ENCODE data around the gene KLHDC4. TPM values are rescaled to one million over a fixed set of nuclear protein-coding genes. Genes with fewer than 3 reads are reported as not detected.
A peak's percentile ranks its signal among the peaks of the same experiment; 100 is the strongest.

Gene KLHDC4
- polyA plus RNA-seq, 2 of the 4 experiments (the other 2 are of a cell fraction): 25.9 to 37.2 TPM

DNA sequence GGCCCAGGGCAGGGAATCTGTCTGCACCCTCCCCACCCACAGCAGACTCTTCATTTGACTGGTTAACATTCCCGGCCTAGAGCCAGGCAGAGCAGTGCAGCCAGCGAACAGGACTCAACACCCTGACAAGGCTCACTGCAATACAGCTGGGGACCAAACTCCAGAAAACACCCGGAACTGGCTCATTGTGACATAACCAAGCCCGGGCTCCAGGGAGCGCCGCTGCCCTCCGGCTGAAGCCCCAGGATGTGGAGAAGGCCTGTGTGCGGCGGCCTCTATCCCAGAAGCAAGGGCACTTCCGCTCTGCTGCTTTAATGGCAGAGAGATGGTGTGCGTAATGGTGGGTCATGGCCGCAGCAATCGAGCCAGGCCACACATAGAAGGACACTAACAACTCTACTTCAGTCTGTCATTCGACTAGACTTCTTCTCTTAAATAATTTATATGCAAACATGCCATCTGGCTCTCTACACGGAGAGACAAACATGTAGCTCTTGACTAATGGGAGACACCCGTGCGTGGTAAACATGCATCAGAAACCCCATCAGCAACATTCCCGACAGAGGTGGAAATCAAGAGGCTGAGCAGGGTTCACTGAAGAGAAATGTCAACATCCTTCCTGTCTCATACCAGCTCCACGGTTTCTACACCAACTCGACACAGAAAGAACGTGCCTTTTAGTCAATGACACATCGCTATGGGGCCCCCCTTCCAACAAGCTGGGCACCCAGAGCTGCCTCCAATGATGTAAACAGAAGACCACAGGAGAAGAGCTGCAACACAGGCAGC lies 18.0 kb downstream of the KLHDC4 start:
- ChIA-PET CTCF (interaction anchor here (0.6 to 3.0 kb wide), 6 partner anchors 12 to 159 kb away, joined by 3 to 15 read pairs (median 6); no protein-coding TSS in a partner anchor), POLR2A (no interaction called here)
- DNase-seq (ENCODE audit: low read depth in 1 of 2, low spot score in 1 of 2): no peak
- Histone ChIP-seq H3K4me1 (no peaks in the 10 kb centered on the region), H3K27ac (no peak overlapping the region), H3K9me3 (no peaks in the 10 kb centered on the region), H3K4me2 (no peak overlapping the region), H3K4me3 (no peak overlapping the region)
- peak; percentile 30 to 62; a peak in 3 of 6 replicates for ATAC-seq
- 89% methylated on average over 20 of the region's 22 CpGs for WGBS (ENCODE audit: missing lambda C conversion rate)
- TF ChIP-seq, protein P1, sequence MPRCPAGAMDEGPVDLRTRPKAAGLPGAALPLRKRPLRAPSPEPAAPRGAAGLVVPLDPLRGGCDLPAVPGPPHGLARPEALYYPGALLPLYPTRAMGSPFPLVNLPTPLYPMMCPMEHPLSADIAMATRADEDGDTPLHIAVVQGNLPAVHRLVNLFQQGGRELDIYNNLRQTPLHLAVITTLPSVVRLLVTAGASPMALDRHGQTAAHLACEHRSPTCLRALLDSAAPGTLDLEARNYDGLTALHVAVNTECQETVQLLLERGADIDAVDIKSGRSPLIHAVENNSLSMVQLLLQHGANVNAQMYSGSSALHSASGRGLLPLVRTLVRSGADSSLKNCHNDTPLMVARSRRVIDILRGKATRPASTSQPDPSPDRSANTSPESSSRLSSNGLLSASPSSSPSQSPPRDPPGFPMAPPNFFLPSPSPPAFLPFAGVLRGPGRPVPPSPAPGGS (IDR thresholded peaks at IDR 0.05): no peak
- TF ChIP-seq, protein P2, sequence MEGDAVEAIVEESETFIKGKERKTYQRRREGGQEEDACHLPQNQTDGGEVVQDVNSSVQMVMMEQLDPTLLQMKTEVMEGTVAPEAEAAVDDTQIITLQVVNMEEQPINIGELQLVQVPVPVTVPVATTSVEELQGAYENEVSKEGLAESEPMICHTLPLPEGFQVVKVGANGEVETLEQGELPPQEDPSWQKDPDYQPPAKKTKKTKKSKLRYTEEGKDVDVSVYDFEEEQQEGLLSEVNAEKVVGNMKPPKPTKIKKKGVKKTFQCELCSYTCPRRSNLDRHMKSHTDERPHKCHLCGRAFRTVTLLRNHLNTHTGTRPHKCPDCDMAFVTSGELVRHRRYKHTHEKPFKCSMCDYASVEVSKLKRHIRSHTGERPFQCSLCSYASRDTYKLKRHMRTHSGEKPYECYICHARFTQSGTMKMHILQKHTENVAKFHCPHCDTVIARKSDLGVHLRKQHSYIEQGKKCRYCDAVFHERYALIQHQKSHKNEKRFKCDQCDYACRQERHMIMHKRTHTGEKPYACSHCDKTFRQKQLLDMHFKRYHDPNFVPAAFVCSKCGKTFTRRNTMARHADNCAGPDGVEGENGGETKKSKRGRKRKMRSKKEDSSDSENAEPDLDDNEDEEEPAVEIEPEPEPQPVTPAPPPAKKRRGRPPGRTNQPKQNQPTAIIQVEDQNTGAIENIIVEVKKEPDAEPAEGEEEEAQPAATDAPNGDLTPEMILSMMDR (IDR thresholded peaks at IDR 0.05): no peak
- TF ChIP-seq RAD21 (conservative IDR thresholded peaks at IDR 0.05 in 1 of 2, IDR thresholded peaks at IDR 0.05 in 1 of 2): 0 out of 5 replicates have a peak, but pooled peaks of 1 of the 2 experiments have one; percentile 18
- TF ChIP-seq, protein P3, sequence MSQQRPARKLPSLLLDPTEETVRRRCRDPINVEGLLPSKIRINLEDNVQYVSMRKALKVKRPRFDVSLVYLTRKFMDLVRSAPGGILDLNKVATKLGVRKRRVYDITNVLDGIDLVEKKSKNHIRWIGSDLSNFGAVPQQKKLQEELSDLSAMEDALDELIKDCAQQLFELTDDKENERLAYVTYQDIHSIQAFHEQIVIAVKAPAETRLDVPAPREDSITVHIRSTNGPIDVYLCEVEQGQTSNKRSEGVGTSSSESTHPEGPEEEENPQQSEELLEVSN (IDR thresholded peaks at IDR 0.05; ENCODE audit: borderline replicate concordance, low read depth): no peak
- FAIRE-seq: no peak

DNA sequence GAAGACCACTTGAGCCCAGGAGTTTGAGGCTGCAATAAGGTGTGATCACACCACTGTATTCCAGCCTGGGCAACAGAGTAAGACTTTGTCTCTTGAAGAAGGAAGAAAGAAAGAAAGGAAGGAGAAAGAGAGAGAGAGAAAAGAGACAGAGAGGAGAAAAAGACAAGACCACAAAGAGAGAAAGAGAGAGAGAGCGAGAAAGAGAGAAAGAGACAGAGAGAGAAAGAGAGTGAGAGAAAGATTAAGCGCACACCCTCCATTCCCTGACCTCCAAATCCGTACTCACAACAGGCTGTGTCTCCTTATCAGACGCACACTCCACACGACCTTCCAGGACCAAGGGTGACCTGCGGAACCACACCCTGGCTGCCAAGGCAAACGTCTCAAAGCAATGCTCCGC lies 19.6 kb downstream of the KLHDC4 start:
- DNase-seq (ENCODE audit: low read depth in 1 of 2, low spot score in 1 of 2): no peak
- no peak for FAIRE-seq
- no peaks in the 10 kb centered on the region for H3K4me1 ChIP-seq
- ATAC-seq: no peak
- TF ChIP-seq RNF2 (IDR thresholded peaks at IDR 0.05; ENCODE audit: borderline replicate concordance, low read depth): no peak
- TF ChIP-seq PHF8 (IDR thresholded peaks at IDR 0.05; ENCODE audit: borderline replicate concordance, low read depth): no peak
- TF ChIP-seq CHD2 (IDR thresholded peaks at IDR 0.05; ENCODE audit: low read length, partially characterized antibody): no peak
- TF ChIP-seq, protein P1 (IDR thresholded peaks at IDR 0.05): no peak
- TF ChIP-seq MAFK (IDR thresholded peaks at IDR 0.05; ENCODE audit: partially characterized antibody): no peak
- TF ChIP-seq SREBF2 (IDR thresholded peaks at IDR 0.05): no peak
- H3K9me3 ChIP-seq: no peaks in the 10 kb centered on the region
- ChIA-PET CTCF (interaction anchor here (1.2 kb wide), 1 partner anchor 9 kb away, joined by 4 read pairs; no protein-coding TSS in a partner anchor), POLR2A (no interaction called here)
- H3K27ac ChIP-seq: no peak overlapping the region
- 90% methylated on average over 8 of the region's 8 CpGs for WGBS (ENCODE audit: missing lambda C conversion rate)
- H3K4me2 ChIP-seq: no peak overlapping the region
- H3K4me3 ChIP-seq: no peak overlapping the region

DNA sequence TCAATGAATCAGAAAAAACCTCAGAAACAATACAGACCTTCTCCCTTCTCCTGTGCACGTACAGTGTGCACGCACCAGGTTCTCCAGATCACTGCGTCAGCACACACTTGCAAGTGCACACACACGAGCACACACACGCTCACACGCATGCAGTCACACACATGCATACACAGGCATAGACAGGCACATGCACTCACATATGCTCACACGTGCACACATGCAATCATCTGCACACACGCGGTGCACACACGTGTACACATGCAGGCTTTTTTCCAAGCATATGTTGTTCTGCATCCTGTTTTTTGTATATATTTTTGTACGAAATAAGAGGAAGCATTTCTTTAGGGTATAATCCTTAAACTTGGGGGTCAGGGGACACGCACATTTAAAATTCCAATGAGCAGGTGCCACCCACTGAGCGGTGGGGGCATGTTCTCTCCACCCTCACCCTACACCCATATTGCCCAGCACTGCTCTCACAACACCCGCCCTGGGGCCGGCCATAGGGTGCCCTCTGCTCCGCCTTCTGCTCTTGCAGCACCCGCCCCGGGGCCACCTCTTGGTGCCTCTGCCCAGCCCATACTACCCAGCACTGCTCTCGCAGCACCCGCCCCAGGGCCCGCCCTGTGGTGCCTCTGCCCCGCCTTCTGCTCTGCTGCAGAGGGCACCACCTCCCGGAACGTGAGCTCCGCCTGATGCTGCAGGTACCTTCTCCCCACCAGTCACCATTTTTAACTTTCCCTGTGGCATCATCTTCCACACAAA lies 20.9 kb downstream of the KLHDC4 start:
- ChIA-PET CTCF (interaction anchor here (0.6 to 1.2 kb wide), 3 partner anchors 10 to 185 kb away, joined by 3 to 4 read pairs (median 4); no protein-coding TSS in a partner anchor), POLR2A (no interaction called here)
- WGBS (ENCODE audit: missing lambda C conversion rate): 88% methylated on average over 25 of the region's 25 CpGs
- no peaks in the 10 kb centered on the region for H3K9me3 ChIP-seq
- no peak for FAIRE-seq
- TF ChIP-seq, protein P2 (IDR thresholded peaks at IDR 0.05): no peak
- no peak for TF ChIP-seq EHF (CRISPR knock-in tag; IDR thresholded peaks at IDR 0.05)
- no peak for TF ChIP-seq POLR2AphosphoS2 (conservative IDR thresholded peaks at IDR 0.05; ENCODE audit: low read length)
- no peak for TF ChIP-seq MAZ (IDR thresholded peaks at IDR 0.05; ENCODE audit: borderline replicate concordance, low read depth, low read length)
- TF ChIP-seq RCOR1 (IDR thresholded peaks at IDR 0.05; ENCODE audit: low read depth, low read length): no peak
- no peak for TF ChIP-seq ZFP36 (IDR thresholded peaks at IDR 0.05; ENCODE audit: borderline replicate concordance, partially characterized antibody)
- no peak for TF ChIP-seq ZNF302 (CRISPR knock-in tag; IDR thresholded peaks at IDR 0.05)
- no peak for TF ChIP-seq HOXB13 (CRISPR knock-in tag; IDR thresholded peaks at IDR 0.05; ENCODE audit: low read depth)
- TF ChIP-seq, protein P4, sequence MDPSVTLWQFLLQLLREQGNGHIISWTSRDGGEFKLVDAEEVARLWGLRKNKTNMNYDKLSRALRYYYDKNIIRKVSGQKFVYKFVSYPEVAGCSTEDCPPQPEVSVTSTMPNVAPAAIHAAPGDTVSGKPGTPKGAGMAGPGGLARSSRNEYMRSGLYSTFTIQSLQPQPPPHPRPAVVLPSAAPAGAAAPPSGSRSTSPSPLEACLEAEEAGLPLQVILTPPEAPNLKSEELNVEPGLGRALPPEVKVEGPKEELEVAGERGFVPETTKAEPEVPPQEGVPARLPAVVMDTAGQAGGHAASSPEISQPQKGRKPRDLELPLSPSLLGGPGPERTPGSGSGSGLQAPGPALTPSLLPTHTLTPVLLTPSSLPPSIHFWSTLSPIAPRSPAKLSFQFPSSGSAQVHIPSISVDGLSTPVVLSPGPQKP (IDR thresholded peaks at IDR 0.05; ENCODE audit: low read depth, low read length): no peak
- no peak for TF ChIP-seq MYC (IDR thresholded peaks at IDR 0.05; ENCODE audit: borderline replicate concordance, low read length)
- no peak for TF ChIP-seq RAD21 (conservative IDR thresholded peaks at IDR 0.05 in 1 of 2, IDR thresholded peaks at IDR 0.05 in 1 of 2)
- H3K4me2 ChIP-seq: no peak overlapping the region
- no peak overlapping the region for H3K27ac ChIP-seq
- H3K4me3 ChIP-seq: no peak overlapping the region
- DNase-seq (ENCODE audit: low read depth in 1 of 2, low spot score in 1 of 2): peak in 1 of 2 experiments; percentile 30
- ATAC-seq: peak; percentile 59 to 77; a peak in 4 of 6 replicates
- no peaks in the 10 kb centered on the region for H3K4me1 ChIP-seq
